ENCODE measurements around the gene RASSF3. TPM values are rescaled to one million over a fixed set of nuclear protein-coding genes. Genes with fewer than 3 reads are reported as not detected.
A peak's percentile ranks its signal among the peaks of the same experiment; 100 is the strongest.

The RASSF3 gene
- total RNA-seq, 2 experiments from 2014 or later = 16.3 to 49.9 TPM

DNA sequence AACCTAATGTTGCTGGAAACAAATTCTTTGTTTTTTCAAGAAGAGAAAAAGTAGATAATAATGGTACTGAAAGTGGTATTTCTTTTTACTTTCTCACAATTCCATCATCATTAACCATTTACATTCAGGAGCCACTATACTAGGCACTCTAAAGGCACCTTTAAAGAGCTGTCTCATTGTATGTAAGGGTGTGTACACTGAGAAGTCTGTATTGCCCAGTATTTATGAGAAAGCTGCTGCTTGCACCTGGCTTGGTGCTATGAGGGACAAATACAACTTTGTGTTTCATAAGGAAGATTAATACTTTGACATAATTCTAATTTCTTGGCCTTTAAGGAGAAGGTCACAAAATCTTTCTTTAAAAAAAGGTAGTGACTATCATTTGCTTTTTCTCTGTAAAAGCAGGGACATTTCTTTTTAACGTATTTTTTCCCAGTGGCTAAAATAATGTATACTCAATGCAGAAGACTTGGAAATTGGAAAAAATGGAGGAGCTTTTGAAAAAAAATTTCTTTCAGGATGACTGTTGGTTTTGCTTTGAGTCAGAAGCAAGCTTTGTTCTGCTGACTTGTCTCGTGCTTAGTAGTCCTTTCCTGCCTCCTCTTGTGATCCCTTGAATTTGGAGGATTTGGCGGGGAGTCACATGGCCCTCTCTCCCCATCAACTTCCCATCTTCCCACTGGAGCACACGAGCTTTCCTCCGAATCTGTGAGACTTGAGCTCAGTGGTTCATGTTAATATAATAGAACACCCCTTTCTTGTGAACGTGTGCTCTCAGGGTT is 50.1 kb downstream of the RASSF3 start:
- Histone ChIP-seq H3K27ac (ENCODE audit: low read depth, low read length, poor library complexity, severe bottlenecking) (no peak overlapping the region), H3K79me2 (ENCODE audit: insufficient read depth, low read depth, low read length) (peaks cover 71% of the 10 kb centered on the region), H3K4me1 (ENCODE audit: insufficient read depth, low read length, poor library complexity, severe bottlenecking) (peaks cover 16% of the 10 kb centered on the region), H3K9me2 (ENCODE audit: insufficient read depth, low read length) (no peaks in the 10 kb centered on the region), H3K4me2 (ENCODE audit: low read length) (no peak overlapping the region), H3K36me3 (ENCODE audit: insufficient read depth, low read length) (peaks cover 20% of the 10 kb centered on the region), H3K4me3 (ENCODE audit: low read depth, low read length, poor library complexity, severe bottlenecking) (no peak overlapping the region), H2AFZ (ENCODE audit: low read length) (no peak overlapping the region), H3K9me3 (ENCODE audit: low read length) (no peaks in the 10 kb centered on the region), H4K20me1 (ENCODE audit: insufficient read depth, low read length) (peaks cover 12% of the 10 kb centered on the region; the same call in 1 of the 2 replicates)
- TF ChIP-seq EZH2phosphoT487 (IDR thresholded peaks at IDR 0.05; ENCODE audit: borderline replicate concordance, low read depth, low read length) (no peak), CTCF (conservative IDR thresholded peaks at IDR 0.05; ENCODE audit: low read length) (no peak)
- BruUV-seq (replicated peaks) = no TSS peak
- intact Hi-C loops (cut with micrococcal nuclease; ENCODE audit: unreplicated experiment) = no loop called here
- ChIA-PET POLR2A (interaction anchor here (0.5 to 1.4 kb wide), 5 partner anchors 9 to 1578 kb away, joined by 3 to 6 read pairs (median 3); no protein-coding TSS in a partner anchor), CTCF (ENCODE audit: unreplicated experiment) (interaction anchor here (0.7 kb wide), 1 partner anchor 23 kb away, joined by 3 read pairs; no protein-coding TSS in a partner anchor)
- no peak for DNase-seq (ENCODE audit: low spot score)

DNA sequence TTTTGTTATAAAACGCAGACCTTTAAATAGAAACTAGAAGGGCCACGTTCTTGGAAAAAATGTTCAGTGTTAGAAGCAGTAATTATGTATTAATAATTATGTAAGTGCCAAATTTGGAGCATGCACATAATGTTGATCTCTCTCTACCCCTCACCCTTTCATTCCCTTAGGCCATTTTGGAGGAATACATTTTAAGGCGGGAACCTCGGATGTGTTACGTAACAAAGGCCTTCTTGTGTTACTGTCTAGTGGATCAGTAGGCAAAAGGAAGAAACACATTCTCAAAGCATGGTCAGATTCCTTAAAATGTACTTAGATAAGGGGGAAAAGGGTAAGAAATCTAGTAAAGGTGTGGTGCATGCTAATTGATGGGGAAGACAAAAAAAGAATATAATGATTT is 52.7 kb downstream of the RASSF3 start:
- Histone ChIP-seq H3K27ac (ENCODE audit: low read depth, low read length, poor library complexity, severe bottlenecking) (no peak overlapping the region), H3K9me3 (ENCODE audit: low read length) (no peaks in the 10 kb centered on the region), H3K4me2 (ENCODE audit: low read length) (no peak overlapping the region), H3K4me1 (ENCODE audit: insufficient read depth, low read length, poor library complexity, severe bottlenecking) (peaks cover 42% of the 10 kb centered on the region), H3K36me3 (ENCODE audit: insufficient read depth, low read length) (peaks cover 7% of the 10 kb centered on the region), H4K20me1 (ENCODE audit: insufficient read depth, low read length) (0 out of 2 replicates have a peak, but pooled peaks cover 6% of the 10 kb centered on the region), H3K4me3 (ENCODE audit: low read depth, low read length, poor library complexity, severe bottlenecking) (no peak overlapping the region), H3K9me2 (ENCODE audit: insufficient read depth, low read length) (no peaks in the 10 kb centered on the region), H3K79me2 (ENCODE audit: insufficient read depth, low read depth, low read length) (peaks cover 75% of the 10 kb centered on the region), H2AFZ (ENCODE audit: low read length) (no peak overlapping the region)
- intact Hi-C loops (cut with micrococcal nuclease; ENCODE audit: unreplicated experiment) = no loop called here
- DNase-seq (ENCODE audit: low spot score) = no peak
- BruUV-seq (replicated peaks) = no TSS peak
- ChIA-PET CTCF (ENCODE audit: unreplicated experiment) (no interaction called here), POLR2A (interaction anchor here (0.7 to 2.2 kb wide), 5 partner anchors 9 to 95 kb away, joined by 3 to 5 read pairs (median 3); no protein-coding TSS in a partner anchor)
- TF ChIP-seq CTCF (conservative IDR thresholded peaks at IDR 0.05; ENCODE audit: low read length) (no peak), EZH2phosphoT487 (IDR thresholded peaks at IDR 0.05; ENCODE audit: borderline replicate concordance, low read depth, low read length) (no peak)

DNA sequence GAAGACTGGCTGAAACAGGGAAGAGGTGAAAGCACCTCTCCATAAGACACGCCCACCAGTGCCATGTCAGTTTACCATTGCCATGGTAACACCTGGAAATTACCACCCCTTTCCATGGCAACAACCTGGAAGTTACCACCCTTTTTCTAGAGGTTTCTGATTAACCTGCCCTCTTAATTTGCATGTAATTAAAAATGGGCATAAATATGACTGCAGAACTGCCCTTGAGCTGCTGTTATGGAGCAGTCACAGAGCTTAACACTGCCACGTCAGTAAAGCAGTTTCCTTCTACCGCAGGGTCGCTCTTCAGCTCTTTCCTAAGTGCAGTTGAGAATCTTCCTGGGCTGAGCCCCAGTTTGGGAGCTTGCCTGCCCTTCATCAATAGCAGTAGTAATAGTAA is 55.2 kb downstream of the RASSF3 start:
- peak overlapping the region; percentile 35 for H3K27ac ChIP-seq (ENCODE audit: low read depth, low read length, poor library complexity, severe bottlenecking)
- H3K4me3 ChIP-seq (ENCODE audit: low read depth, low read length, poor library complexity, severe bottlenecking) = peak overlapping the region; percentile 32
- intact Hi-C loops (cut with micrococcal nuclease; ENCODE audit: unreplicated experiment) = no loop called here
- H3K4me1 ChIP-seq (ENCODE audit: insufficient read depth, low read length, poor library complexity, severe bottlenecking) = peaks cover 57% of the 10 kb centered on the region
- 0 out of 2 replicates have a peak, but pooled peaks cover 6% of the 10 kb centered on the region for H4K20me1 ChIP-seq (ENCODE audit: insufficient read depth, low read length)
- peak; percentile 48 for DNase-seq (ENCODE audit: low spot score)
- no TSS peak for BruUV-seq (replicated peaks)
- no peaks in the 10 kb centered on the region for H3K36me3 ChIP-seq (ENCODE audit: insufficient read depth, low read length)
- CTCF ChIA-PET (ENCODE audit: unreplicated experiment) = no interaction called here
- no peak for TF ChIP-seq CTCF (conservative IDR thresholded peaks at IDR 0.05; ENCODE audit: low read length)
- H3K9me2 ChIP-seq (ENCODE audit: insufficient read depth, low read length) = no peaks in the 10 kb centered on the region
- H3K9me3 ChIP-seq (ENCODE audit: low read length) = no peaks in the 10 kb centered on the region
- POLR2A ChIA-PET = interaction anchor here (0.6 to 1.4 kb wide), 9 partner anchors 9 to 503 kb away, joined by 3 to 8 read pairs (median 3); no protein-coding TSS in a partner anchor
- no peak overlapping the region for H2AFZ ChIP-seq (ENCODE audit: low read length)
- H3K79me2 ChIP-seq (ENCODE audit: insufficient read depth, low read depth, low read length) = peaks cover 83% of the 10 kb centered on the region
- peak overlapping the region; percentile 68 for H3K4me2 ChIP-seq (ENCODE audit: low read length)

All from OCI-LY7 (cell line).